ENCODE measurements around the gene ZNF70. TPM values are rescaled to one million over a fixed set of nuclear protein-coding genes. Genes with fewer than 3 reads are reported as not detected.

Gene ZNF70
- total RNA-seq, 1 experiment from 2014 or later = 3.2 TPM

- TF ChIP-seq REST (IDR thresholded peaks at IDR 0.05; ENCODE audit: insufficient read depth in 1 of 2, low read depth in 2 of 2, low read length in 1 of 2) (no peak), SIN3A (IDR thresholded peaks at IDR 0.05; ENCODE audit: borderline replicate concordance, insufficient read depth, low read depth, low read length) (no peak), CTCF (IDR thresholded peaks at IDR 0.05) (no peak), TCF7L2 (IDR thresholded peaks at IDR 0.05; ENCODE audit: low read depth, low read length) (no peak), POLR2AphosphoS5 (IDR thresholded peaks at IDR 0.05; ENCODE audit: low read depth, low read length) (no peak)
- DNase-seq (ENCODE audit: low read depth, low spot score) = no peak
- no TSS peak for BruUV-seq (replicated peaks)
- no peaks in the 10 kb centered on the region for H3K36me3 ChIP-seq (ENCODE audit: control insufficient read depth, insufficient read depth, low read length)
- ChIA-PET CTCF (no interaction called here), POLR2A (no interaction called here)
- H3K4me3 ChIP-seq (ENCODE audit: low read depth in 2 of 2, low read length in 2 of 2) = no peak overlapping the region
- no peak for ATAC-seq
- no peaks in the 10 kb centered on the region for H3K27me3 ChIP-seq (ENCODE audit: control insufficient read depth, insufficient read depth, low read length)
- H3K9me3 ChIP-seq (ENCODE audit: control insufficient read depth, insufficient read depth, low read depth, low read length) = no peaks in the 10 kb centered on the region
- H3K4me1 ChIP-seq (ENCODE audit: control insufficient read depth, insufficient read depth, low read length) = peaks cover 6% of the 10 kb centered on the region
- intact Hi-C loops (cut with micrococcal nuclease; ENCODE audit: unreplicated experiment) (loop anchor here (10.0 kb wide), 1 partner anchor 65 kb away; no protein-coding TSS in a partner anchor), in situ Hi-C loops (cut with HindIII; ENCODE audit: low pct_unique_long_range_greater_than_20kb, low sequenced_read_pairs) (no loop called here)
- H3K27ac ChIP-seq (ENCODE audit: low read length) = no peak overlapping the region
Measured at GRCh38 chr22:23779731-23780130, 28.8 kb upstream of the ZNF70 start.

- peaks cover 6% of the 10 kb centered on the region for H3K4me1 ChIP-seq (ENCODE audit: control insufficient read depth, insufficient read depth, low read length)
- in situ Hi-C loops (cut with HindIII; ENCODE audit: low pct_unique_long_range_greater_than_20kb, low sequenced_read_pairs) (no loop called here), intact Hi-C loops (cut with micrococcal nuclease; ENCODE audit: unreplicated experiment) (loop anchor here (10.0 kb wide), 1 partner anchor 66 kb away; no protein-coding TSS in a partner anchor)
- TF ChIP-seq SIN3A (IDR thresholded peaks at IDR 0.05; ENCODE audit: borderline replicate concordance, insufficient read depth, low read depth, low read length) = no peak
- TF ChIP-seq CTCF (IDR thresholded peaks at IDR 0.05) = no peak
- TF ChIP-seq TCF7L2 (IDR thresholded peaks at IDR 0.05; ENCODE audit: low read depth, low read length) = no peak
- no peak overlapping the region for H3K4me3 ChIP-seq (ENCODE audit: low read depth in 2 of 2, low read length in 2 of 2)
- DNase-seq (ENCODE audit: low read depth, low spot score) = no peak
- ATAC-seq = no peak
- no peaks in the 10 kb centered on the region for H3K9me3 ChIP-seq (ENCODE audit: control insufficient read depth, insufficient read depth, low read depth, low read length)
- ChIA-PET CTCF (no interaction called here), POLR2A (no interaction called here)
- H3K27ac ChIP-seq (ENCODE audit: low read length) = no peak overlapping the region
- no peaks in the 10 kb centered on the region for H3K36me3 ChIP-seq (ENCODE audit: control insufficient read depth, insufficient read depth, low read length)
- no TSS peak for BruUV-seq (replicated peaks)
- no peaks in the 10 kb centered on the region for H3K27me3 ChIP-seq (ENCODE audit: control insufficient read depth, insufficient read depth, low read length)
Measured at GRCh38 chr22:23779083-23779482, 28.2 kb upstream of the ZNF70 start.
